ENCODE measurements around the gene PFN1. TPM values are rescaled to one million over a fixed set of nuclear protein-coding genes. Genes with fewer than 3 reads are reported as not detected.

The PFN1 gene
- total and polyA plus RNA-seq, 8 donors: 63.6 to 195 (median 138) TPM

- peaks cover 5 to 32% (median 21%) of the 10 kb centered on the region in 3 donors for H3K4me1 ChIP-seq
- intact Hi-C loops (cut with DNase I): no loop called here
Measured at GRCh38 chr17:4940555-4941318, 7.6 kb downstream of the PFN1 start.

GRCh38 chr17:4939796-4940554, 8.4 kb downstream of the PFN1 start, which contains the start of the genes RNF167 and SLC25A11:
Gene RNF167 (plus strand): TSS chr17:4940268. CDS start chr17:4940910, 642 bp downstream.
Gene SLC25A11 (minus strand): TSS chr17:4940046. CDS start chr17:4939910, 136 bp downstream.
- no peak for TF ChIP-seq CTCF (IDR thresholded peaks at IDR 0.05)
- no peaks in the 10 kb centered on the region for H3K27me3 ChIP-seq
- ATAC-seq: peak; percentile 88 to 93 (median 92)
- peaks cover 0 to 26% (median 7%) of the 10 kb centered on the region in 3 donors for H3K36me3 ChIP-seq
- H3K4me3 ChIP-seq: peak within 1 kb of the TSS; percentile 52 to 97 (median 80)
- FAIRE-seq: peak; percentile 75
- no peaks in the 10 kb centered on the region for H3K9me3 ChIP-seq
- 0% methylated on average over 72 of the region's 72 CpGs for WGBS, 2 donors
- peaks cover 5 to 25% (median 16%) of the 10 kb centered on the region in 3 donors for H3K4me1 ChIP-seq
- intact Hi-C loops (cut with DNase I): loop anchor here in 1 of 3 donors (10.0 kb wide), 1 partner anchor 45 kb away; the partner anchor contains the start of gene CAMTA2
- peak within 1 kb of the TSS; percentile 73 to 91 (median 89) for H3K27ac ChIP-seq
- DNase-seq: peak; percentile 92 to 97 (median 94)

More at GRCh38 chr17:4940555-4941318, 7.6 kb downstream of the PFN1 start:
- TF ChIP-seq CTCF (IDR thresholded peaks at IDR 0.05): no peak
- DNase-seq: peak in 3 of 6 donors; percentile 80 to 87 (median 85)
- Histone ChIP-seq H3K27me3 (no peaks in the 10 kb centered on the region), H3K9me3 (no peaks in the 10 kb centered on the region), H3K4me3 (peak overlapping the region; percentile 52 to 97 (median 80)), H3K27ac (peak overlapping the region; percentile 73 to 91 (median 89)), H3K36me3 (peaks cover 0 to 26% (median 7%) of the 10 kb centered on the region in 3 donors)
- peak; percentile 74 to 85 (median 82) for ATAC-seq
- 1% methylated on average over 29 of the region's 29 CpGs for WGBS, 2 donors
- no peak for FAIRE-seq

- FAIRE-seq: no peak
- no peak for TF ChIP-seq CTCF (IDR thresholded peaks at IDR 0.05)
- intact Hi-C loops (cut with DNase I): loop anchor here in 1 of 3 donors (10.0 kb wide), 1 partner anchor 45 kb away; the partner anchor contains the start of gene CAMTA2
- H3K27me3 ChIP-seq: no peaks in the 10 kb centered on the region
- H3K4me1 ChIP-seq: peaks cover 5 to 20% (median 15%) of the 10 kb centered on the region in 3 donors
- no peaks in the 10 kb centered on the region for H3K9me3 ChIP-seq
- H3K4me3 ChIP-seq: peak overlapping the region; percentile 52 to 97 (median 80)
- H3K36me3 ChIP-seq: peaks cover 0 to 22% (median 7%) of the 10 kb centered on the region in 3 donors
- ATAC-seq: no peak
- peak in 3 of 6 donors; percentile 62 to 82 (median 67) for DNase-seq
- 0 to 1% methylated on average over 14 to 16 of the region's 16 CpGs for WGBS, 2 donors
- peak overlapping the region; percentile 73 to 91 (median 89) for H3K27ac ChIP-seq
Measured at GRCh38 chr17:4939546-4939795, 8.9 kb downstream of the PFN1 start.

GRCh38 chr17:4938688-4939545, 9.4 kb downstream of the PFN1 start:
- no peak for TF ChIP-seq CTCF (IDR thresholded peaks at IDR 0.05)
- intact Hi-C loops (cut with DNase I): loop anchor here in 1 of 3 donors (10.0 kb wide), 1 partner anchor 46 kb away; the partner anchor contains the start of gene CAMTA2
- Histone ChIP-seq H3K4me1 (peaks cover 5 to 23% (median 15%) of the 10 kb centered on the region in 3 donors), H3K36me3 (peaks cover 0 to 18% (median 7%) of the 10 kb centered on the region in 3 donors), H3K9me3 (no peaks in the 10 kb centered on the region), H3K27me3 (no peaks in the 10 kb centered on the region), H3K4me3 (peak overlapping the region; percentile 52 to 97 (median 80)), H3K27ac (peak overlapping the region; percentile 73 to 91 (median 89))
- 52 to 54% methylated on average over 19 of the region's 19 CpGs for WGBS, 2 donors
- DNase-seq: peak in 2 of 6 donors; percentile 25 to 50
- no peak for ATAC-seq
- FAIRE-seq: no peak

Data from pancreas (tissue), 10 donors.